Islet precursor cell (in vitro differentiated cells): ENCODE data around the gene NOS1AP.
"Not testable (repeated sequence)": the region's sequence is repeated elsewhere in the genome, so short reads cannot be mapped to it uniquely, and the experiment has no call there.

ENCODE experiments used
- DNase-seq: peaks from one replicate; pipeline ENCODE4 v3.0.0-alpha.2; 2018

NOS1AP gene

GRCh38 chr1:162389021-162389818 is 319.7 kb downstream of the NOS1AP start:
- peak; percentile 70 for DNase-seq

DNA sequence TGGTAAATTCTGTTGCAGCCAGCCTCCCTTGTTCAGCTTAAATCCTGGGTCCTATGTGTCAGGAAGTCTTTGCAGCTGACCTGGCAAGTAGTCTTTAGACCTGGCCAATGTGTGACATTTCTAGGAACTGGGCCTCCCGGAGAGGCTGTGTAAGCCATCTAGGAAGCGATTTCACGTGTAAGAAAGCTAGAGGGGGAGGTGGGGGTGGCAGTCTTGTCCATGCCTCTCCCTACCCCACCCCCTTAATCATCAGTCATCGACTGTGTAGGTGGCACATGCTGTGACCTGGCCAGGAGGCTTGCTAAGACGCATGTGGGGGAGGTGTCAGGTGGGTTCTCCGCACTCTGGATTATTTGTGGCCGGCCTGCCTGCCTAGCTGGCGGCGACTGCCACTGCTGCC is 320.5 kb downstream of the NOS1AP start:
- DNase-seq = peak; percentile 45

DNA sequence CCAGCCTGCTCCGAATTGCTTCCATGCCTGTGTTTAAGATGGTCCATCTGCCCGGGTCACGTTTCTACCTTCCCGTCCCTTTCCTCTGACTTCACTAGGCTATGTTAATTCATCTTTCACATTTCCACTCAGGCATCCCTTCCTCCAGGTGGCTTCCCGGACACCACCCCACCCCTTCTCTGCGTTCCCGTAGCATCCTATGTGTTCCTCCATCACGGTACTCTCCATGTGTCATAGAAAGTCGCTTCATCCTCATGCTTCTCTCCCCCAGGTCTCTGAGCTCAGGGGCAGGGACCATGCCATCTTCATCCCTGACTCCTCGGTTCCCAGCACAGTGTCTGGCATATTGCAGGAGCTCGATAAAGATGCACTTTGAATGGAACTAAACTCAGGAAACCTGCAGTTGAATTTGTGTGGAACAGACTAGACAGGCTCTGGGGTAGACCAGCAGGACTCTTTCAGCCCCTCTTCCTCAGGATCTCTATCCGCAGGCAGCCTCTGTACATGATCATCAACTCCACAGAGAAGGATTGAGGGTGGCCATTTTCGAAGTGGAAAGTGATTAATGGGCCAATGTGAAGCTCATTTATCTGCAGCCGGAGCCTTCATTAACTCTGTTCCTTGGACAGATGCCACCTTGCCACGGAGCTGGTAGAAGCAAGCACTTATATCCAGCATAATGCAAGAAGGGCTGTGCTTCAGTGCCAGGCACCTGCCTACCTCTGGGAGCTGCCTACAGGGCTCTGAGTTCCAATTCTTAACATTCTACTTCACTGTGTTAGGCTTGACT is 321.1 kb downstream of the NOS1AP start:
- peak; percentile 43 for DNase-seq

DNA sequence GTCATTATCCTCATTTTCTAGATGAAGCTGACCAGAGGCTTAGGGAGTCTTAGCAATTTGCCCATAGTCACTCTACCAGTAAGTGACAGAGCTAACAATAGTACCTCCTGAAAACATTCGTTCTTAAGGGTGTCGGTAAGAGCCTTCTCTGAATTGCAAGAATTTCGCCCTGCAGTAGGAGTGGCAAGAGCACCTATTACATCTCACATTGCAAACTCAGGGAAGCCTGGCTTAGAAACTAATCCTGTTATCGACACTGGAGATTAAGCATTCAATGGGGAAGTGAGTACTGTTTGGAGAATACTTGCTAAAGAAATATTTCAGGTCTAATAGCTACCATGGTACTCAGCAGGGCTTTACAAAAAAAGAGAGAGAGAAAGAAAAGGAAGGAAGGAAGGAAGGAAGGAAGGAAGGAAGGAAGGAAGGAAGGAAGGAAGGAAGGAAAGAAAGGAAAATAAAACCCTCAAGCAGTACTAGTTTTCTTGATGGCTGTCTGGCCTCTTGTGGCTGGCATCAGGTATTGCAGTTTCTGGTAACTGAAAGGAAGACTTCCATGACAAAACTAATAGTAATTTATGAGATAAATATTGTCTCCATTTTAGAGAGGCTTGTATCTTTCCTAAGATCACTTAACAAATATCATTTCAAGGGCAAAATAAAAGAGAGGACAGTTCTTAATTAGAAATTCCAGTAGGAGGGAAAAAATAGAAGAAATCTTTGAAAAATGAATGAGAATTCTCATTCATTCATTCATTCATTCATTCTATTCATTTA is 322.5 kb downstream of the NOS1AP start:
- DNase-seq = peak; percentile 57

DNA sequence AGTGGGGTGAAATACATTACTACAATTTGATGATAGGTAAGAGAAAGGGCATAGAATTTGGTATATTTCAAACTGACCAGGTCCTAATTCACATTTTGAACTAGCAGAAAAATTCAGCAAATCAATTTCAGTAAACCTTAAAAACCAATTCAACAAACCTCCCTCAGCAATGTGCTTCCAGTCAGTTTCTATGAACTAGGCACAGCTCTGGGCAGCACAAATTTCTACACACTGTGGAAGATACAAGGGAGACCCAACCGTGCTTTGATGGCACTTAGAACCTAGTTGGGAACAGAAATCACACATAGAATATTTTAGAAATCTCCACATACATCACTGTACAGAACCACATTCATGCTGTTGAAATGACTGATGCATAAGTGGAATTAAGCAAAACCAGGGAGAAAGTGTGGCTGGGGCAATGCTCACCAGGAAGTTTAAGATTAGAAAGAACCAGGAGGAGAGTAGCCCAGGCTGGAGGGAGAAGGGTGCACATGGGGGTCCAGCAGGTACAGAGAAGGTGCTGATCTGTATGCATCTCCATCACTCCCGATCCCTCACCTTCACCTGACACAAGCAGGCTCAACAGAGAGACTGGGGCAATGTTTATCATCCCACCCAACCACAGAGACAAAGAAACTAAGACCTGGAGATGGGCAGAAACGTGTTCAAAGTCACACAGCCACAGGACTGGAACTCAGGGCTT is 326.9 kb downstream of the NOS1AP start:
- no peak for DNase-seq

DNA sequence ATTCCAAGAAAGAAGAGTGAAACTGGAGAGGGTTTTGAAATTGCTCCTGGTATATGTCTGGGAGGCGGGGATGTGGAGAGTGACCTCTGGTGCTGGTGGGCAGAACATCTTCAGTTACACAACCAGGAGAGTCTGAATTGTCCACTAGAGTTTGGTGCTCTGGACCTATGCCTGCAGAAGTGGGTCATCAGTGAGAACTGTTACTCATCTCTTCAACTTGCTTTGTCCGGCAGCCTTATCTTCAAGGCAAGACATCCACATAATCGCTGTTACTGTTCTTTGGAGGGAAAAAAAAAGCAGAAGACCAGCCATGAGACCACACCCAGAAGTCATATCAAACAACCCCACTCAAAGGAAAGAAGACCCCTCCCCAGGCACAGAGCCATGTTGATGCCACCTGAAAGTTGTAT is 327.6 kb downstream of the NOS1AP start:
- no peak for DNase-seq

DNA sequence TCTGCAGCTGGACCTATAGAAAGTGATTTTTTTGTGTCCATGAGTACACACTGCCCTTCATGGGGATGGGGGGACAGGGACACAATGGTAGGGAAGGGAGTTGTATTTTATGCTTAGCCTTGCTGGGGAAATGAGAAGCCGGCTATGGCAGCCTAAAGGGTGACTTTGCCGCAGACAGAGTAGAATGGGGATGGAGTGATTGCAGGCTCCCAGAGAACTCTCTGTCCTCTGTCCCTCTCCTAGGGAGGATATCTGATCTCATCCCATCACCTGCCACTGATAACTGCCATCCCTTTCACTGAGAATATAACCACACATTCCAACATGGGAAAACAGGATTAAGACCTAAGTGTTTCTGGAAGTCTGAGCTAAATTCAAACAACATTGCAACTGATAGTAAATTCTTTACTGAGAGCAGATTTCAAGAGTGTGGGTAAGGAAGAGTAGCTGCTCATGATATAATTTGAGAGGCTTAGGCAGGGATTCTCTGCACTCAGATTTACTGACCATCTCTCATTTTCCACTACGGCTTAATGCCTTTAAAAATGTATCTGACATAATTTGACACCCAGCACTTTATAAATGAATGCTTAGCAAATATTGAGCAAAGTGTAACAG is 328.6 kb downstream of the NOS1AP start:
- DNase-seq = no peak

- no peak for DNase-seq
Observed at GRCh38 chr1:162398999-162399580, 329.6 kb downstream of the NOS1AP start.

DNA sequence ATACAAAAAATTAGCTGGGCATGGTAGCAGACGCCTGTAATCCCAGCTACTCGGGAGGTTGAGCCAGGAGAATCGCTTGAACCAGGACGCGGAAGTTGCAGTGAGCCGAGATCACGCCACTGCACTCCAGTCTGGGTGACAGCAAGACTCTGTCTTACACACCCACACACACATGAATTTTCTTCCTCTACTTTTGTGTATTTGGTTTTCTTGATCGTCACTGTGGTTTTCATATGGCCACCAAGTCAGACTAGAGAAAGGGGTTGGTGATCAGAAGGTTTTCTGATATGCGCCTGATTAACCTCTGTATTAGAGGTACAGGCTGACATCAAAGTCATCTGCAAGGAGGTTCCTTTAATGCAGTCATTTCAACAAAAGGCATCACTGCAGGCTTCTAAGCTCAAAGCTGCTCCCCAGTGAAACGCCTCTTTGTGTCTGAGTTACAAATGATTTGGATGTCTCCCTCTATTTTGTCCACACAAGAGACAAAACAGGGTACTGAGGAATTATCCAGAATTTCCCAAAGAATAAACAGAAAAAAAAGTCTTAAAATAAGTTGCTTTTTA is 331.4 kb downstream of the NOS1AP start:
- no peak for DNase-seq

DNA sequence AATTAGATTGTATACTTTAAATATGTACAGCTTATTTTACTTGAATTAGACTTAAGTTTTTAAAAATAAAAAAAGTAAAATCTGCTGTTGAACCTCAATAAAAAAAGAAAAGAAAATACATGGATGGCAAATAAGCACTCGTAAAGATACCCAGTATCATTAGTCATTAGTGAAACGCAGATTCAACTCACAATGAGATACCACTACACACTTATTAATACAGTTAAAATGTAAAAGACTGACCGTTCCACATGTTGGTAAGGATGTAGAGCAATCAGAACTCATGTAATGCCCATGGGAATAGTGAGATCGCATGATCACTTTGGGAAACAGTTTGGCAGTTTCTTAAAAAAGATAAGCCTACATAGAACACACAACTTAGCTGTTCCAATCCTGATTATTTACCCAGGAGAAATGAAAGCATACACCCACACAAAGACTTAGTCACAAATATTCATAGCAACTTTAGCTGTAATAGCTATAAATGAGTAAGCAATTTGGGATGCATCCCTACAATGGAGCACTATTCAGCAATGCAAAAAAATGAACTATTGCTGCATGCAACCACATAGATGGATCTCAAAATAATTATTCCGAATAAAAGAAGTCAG is 335.2 kb downstream of the NOS1AP start:
- DNase-seq = no peak

DNA sequence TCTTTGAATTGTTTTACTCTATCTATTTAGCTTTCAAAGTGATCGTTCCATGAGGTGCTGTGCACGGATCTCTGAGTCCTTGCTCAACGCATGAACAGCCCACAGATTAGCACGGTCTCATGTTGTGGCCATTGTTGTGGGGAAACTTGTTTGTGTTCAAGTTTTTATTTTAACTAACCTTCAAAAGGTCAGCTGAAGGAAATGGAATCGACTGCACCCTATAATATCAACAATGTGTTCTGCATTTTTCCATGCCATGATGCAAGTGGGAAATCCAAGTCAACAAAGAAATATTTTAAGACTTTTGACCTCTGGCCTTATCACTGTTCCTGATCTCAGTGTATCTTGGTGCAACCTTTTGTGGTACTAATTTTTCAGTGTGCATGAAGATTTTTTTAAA is 336.3 kb downstream of the NOS1AP start:
- no peak for DNase-seq

- no peak for DNase-seq
Observed at GRCh38 chr1:162406811-162407210, 337.3 kb downstream of the NOS1AP start.

GRCh38 chr1:162407539-162407938 is 338.0 kb downstream of the NOS1AP start:
- no peak for DNase-seq

DNA sequence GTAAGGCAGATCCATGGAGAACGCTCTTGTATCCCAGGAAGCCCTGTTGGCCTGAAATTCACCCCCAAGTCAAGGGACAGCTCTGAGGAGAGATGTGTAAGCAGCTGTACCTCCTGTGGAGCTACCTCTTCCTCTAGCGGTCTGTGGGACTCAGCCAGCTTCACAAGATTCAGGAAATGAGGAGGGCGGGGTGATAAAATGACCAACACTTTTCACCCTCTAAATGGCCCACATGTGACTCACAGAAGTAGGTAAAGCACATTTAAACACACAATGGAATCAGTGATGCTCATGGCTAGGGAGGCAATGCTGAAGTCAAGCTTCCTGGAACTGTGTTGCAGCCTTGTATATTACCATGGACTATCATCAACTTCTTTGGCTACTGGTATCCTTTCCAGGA is 342.5 kb downstream of the NOS1AP start, which contains the start of gene SH2D1B:
Gene SH2D1B (minus strand): TSS at position 135 of the 400 bp plus-strand sequence. CDS start 120 bp downstream, at position 15.
- no peak for DNase-seq

DNA sequence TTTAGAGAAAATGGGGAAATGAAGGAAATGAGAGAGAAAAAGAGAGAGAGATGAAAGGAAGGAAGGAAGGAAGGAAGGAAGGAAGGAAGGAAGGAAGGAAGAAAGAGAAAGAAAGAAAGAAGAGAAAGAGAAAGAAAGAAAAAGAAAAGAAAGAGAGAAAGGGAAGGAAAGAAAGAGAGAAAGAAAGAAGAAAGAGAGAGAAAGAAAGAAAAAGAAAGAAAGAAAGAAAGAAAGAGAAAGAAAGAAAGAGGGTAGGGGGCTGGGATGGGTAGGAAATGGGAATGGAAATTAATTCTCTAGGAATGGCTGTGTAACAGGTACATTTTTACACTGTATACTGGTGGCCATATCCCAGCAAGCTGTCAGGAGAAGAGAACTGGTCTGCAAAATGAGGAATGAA is 346.7 kb downstream of the NOS1AP start:
- DNase-seq = no peak

GRCh38 chr1:162416909-162417308 is 347.4 kb downstream of the NOS1AP start:
- no peak for DNase-seq

DNA sequence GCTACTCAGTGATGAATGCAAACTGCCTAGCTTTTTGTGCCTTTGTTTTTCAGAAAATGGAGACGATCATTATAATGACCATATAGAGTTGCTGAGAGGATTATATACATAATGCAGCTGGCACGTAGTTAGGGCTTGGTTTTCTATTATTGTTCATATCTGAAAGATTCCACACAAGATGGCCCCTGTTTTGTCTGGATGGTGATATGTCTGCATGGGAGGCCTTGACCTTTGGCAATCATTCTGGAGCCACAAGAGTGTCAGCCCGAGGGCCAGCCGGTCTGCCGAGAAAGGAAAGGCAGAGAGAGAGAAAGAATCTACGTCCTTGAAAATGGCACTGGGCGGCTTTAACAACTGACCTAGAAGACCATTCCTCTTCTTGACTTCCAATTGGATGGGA is 348.2 kb downstream of the NOS1AP start:
- no peak for DNase-seq

- DNase-seq = not testable (repeated sequence)
Observed at GRCh38 chr1:162418584-162418983, 349.1 kb downstream of the NOS1AP start.

GRCh38 chr1:162419450-162419931 is 350.0 kb downstream of the NOS1AP start:
- not testable (repeated sequence) for DNase-seq
